Middle frontal gyrus (tissue), 1 donor: ENCODE results near the gene TCHP.

ENCODE experiments used
- DNase-seq: peaks from one replicate; pipeline ENCODE4 v3.0.0-alpha.2; 2015; ENCODE audit warnings: low spot score; ENCODE audit errors: extremely low spot score

Gene TCHP

GRCh38 chr12:109932878-109933503 lies 32.9 kb downstream of the TCHP start:
- DNase-seq = no peak

DNA sequence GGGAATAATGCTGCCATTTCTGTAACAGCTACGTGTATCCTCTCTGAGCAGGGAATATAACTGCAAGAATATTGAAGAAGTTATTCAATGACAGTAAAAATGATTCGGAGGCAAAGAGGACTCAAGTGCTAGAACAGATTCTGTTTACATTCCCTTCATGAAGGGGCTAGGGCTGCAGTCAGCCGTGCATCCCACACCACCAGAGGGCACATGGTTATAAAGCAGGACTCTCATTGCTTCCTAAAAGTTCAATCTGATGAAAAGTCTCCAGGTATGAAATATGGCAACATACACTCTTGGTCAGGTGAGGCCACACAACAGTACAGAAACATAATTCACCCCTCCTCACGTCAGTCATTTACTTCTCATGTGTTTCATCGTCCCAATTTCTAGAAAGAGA lies 34.0 kb downstream of the TCHP start:
- DNase-seq = no peak

GRCh38 chr12:109937371-109937770 lies 37.3 kb downstream of the TCHP start:
- no peak for DNase-seq

GRCh38 chr12:109938947-109939346 lies 38.9 kb downstream of the TCHP start:
- DNase-seq = no peak

GRCh38 chr12:109939504-109939903 lies 39.4 kb downstream of the TCHP start:
- DNase-seq = no peak

DNA sequence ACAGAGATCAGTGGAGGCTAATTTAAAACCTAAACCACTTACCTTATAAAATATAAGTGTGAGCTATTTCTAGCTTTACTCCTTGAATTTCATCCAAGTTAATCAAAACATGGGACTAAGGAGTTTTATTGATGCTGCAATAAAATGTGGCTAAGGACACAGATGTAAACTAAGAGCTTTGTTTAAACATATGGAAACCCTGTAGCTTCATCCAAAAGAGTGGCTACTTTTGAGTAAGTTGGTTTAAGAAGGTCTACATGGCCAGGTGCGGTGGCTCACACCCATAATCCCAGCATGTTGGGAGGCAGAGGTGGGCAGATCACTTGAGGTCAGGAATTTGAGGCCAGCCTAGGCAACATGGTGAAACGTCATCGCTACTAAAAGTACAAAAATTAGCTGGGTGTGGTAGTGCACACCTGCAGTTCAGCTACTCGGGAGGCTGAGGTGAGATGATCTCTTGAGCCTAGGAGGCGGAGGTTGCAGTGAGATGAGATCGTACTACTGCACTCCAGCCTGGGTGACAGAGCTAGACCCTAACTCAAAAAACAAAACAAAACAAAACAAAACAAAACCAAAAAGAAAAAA lies 40.4 kb downstream of the TCHP start:
- DNase-seq = no peak

DNA sequence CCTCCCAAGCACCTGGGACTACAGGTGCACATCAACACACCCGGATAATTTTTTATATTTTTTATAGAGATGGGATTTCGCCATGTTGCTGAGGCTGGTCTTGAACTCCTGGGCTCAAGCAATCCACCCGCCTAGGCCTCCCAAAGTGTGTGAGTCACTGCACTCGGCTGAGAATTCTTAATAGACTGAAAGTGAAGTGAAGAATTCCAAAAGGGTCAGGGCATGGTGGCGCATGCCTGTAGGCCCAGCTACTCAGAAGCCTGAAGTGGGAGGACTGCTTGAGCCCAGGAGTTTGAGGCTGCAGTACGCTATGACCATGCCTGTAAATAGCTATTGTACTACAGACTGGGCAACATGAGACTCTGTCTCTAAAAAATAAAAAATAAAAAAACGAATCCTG lies 43.7 kb downstream of the TCHP start:
- DNase-seq = no peak

- DNase-seq = no peak
Measured at GRCh38 chr12:109944561-109945359, 44.7 kb downstream of the TCHP start.

DNA sequence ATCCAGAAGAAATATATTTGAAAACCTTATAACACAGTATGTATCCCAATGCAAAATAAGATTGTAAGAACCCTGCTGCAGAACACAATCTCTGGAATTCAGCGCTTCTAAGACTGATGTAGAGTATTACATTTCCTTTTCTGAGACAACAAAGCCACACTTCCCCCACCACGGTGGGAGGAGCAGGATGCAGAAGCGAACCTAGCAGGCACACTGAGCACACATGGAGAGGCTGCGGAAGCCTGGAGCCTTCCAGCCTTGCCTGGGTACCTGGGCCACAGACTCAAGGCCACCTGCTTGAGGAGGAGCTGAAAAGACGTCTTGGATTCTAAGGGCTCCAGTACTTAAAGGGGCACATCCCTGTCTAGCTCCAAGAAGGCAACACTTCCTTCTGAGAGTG lies 46.4 kb downstream of the TCHP start:
- DNase-seq = no peak

- no peak for DNase-seq
Measured at GRCh38 chr12:109946913-109947312, 46.8 kb downstream of the TCHP start.

- DNase-seq = no peak
Measured at GRCh38 chr12:109947521-109947920, 47.4 kb downstream of the TCHP start.

- DNase-seq = no peak
Measured at GRCh38 chr12:109948368-109948767, 48.3 kb downstream of the TCHP start.

DNA sequence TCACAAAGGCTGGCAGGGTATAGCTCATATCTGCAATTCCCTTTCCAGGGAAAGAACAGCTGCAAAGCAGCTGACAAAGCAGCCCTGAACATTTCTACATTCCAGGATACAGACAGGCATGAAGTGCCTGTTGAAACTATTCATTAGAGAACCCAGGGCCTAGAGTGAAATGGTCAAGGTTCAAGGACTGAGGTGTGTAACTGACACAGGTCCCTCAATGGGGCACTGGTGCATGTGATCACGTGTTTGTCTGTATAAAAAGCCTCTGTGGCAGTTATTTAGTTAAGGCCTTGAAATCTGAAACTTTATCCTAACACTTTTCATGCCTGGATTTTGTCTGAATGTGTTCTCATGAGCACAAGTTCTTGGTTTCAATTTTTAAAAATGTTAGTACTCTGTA lies 49.0 kb downstream of the TCHP start:
- DNase-seq = no peak

- no peak for DNase-seq
Measured at GRCh38 chr12:109950625-109951024, 50.6 kb downstream of the TCHP start.

DNA sequence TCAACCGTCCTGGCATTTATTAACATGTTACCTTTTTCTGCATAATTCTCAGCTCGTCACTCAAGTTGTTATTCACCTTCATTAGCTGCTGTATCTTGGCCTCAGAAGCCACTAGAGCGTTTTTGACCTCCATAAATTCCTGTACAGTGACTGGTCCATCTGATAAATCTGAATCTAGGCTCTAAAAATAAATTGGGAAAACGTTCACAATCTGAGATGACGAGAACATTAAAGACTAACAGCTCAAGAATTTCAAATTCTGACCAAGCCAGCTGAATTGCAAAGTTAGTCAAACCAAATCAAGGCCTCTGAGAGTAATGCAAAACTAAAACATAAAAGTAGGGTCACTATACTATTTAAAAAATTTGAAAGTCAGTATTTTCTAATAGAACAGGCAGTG lies 51.1 kb downstream of the TCHP start:
- no peak for DNase-seq

DNA sequence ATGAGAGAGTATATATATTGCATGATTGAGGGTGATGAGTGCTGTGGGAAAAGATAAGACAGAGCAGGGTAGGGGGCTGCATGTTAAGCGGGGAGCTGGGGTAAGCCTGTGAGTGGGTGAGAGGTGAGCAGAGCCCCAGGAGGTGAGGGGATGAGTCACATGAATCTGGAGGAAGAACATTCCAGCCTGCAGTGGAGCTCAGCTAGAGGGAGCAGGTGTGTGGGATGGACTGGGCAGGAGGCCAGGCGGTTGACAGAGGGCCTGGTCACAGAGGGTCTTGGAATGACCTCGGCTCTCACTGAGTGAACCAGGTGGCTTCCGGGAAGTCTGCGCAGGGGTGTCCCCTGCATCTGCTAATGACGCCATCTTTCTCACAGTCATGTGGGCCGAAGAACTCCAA lies 51.7 kb downstream of the TCHP start:
- no peak for DNase-seq

DNA sequence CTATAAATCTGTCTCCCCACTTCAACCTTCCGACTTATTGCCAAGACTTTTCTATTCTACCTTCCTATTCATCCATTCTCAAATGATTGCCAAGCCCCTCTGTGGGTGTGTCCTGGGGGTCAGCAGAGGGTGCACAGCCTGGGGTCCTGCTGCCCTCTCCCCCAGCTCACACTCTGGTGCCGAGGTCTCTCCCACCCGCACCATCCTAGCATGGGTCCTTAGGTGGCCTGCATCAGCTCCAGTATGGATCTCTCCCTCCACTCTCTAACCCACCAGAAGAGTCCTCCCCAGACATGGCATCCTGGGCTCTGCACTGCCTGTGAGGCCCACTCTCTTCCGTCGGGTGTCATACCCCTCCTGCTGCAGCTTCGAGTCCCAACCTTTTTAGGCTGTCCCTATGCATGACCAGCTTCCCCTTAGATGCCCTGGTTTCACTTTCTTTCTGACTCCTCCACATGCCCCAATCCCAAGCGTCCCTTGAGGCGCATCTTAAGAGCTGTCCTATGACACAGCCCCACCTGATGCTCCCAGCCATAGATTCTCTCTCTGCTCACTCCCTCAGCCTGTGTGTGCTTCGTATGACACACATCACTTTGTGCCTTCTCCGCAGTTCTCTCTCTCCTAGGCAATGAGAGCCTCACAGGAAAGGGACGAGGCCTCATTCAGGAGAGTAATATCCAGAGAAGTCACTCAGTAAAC lies 52.2 kb downstream of the TCHP start:
- DNase-seq = no peak

- DNase-seq = no peak
Measured at GRCh38 chr12:109952873-109953272, 52.8 kb downstream of the TCHP start.

- no peak for DNase-seq
Measured at GRCh38 chr12:109953656-109954055, 53.6 kb downstream of the TCHP start.

GRCh38 chr12:109958374-109958773 lies 58.3 kb downstream of the TCHP start:
- DNase-seq = no peak

- DNase-seq = no peak
Measured at GRCh38 chr12:109959411-109960093, 59.5 kb downstream of the TCHP start.

- no peak for DNase-seq
Measured at GRCh38 chr12:109961201-109961600, 61.1 kb downstream of the TCHP start.
